HepG2 (cell line): ENCODE measurements around the gene STEAP1B. TPM values are rescaled to one million over a fixed set of nuclear protein-coding genes. Genes with fewer than 3 reads are reported as not detected.

Experiments used
- ARID2 ChIP-seq: sonication (generic); formaldehyde crosslinking; IDR thresholded peaks from 2 replicates; pipeline ENCODE4 v1.8.1; 2022; ENCODE audit warnings: mild to moderate bottlenecking, missing genetic modification reagents, borderline replicate concordance
- CTCF ChIP-seq: sonication (generic); formaldehyde crosslinking; IDR thresholded peaks from 2 replicates; pipeline ENCODE4 v1.5.0; 2020; ENCODE audit warnings: mild to moderate bottlenecking, missing genetic modification reagents, moderate library complexity
- DZIP1 ChIP-seq: sonication (generic); formaldehyde crosslinking; IDR thresholded peaks from 2 replicates; pipeline ENCODE4 v1.5.0; 2020; ENCODE audit warnings: mild to moderate bottlenecking, missing genetic modification reagents
- EHMT2 ChIP-seq: fragments of 200-600 bp; sonication (generic); IDR thresholded peaks from 2 replicates; pipeline ENCODE4 v1.7.0; 2017; ENCODE audit warnings: antibody characterized with exemption, low read depth, low read length, borderline replicate concordance
- FLYWCH1 ChIP-seq: sonication (generic); formaldehyde crosslinking; IDR thresholded peaks from 2 replicates; pipeline ENCODE4 v1.8.1; 2023; ENCODE audit warnings: mild to moderate bottlenecking, missing genetic modification reagents
- GABPB1 ChIP-seq: IDR thresholded peaks from 2 replicates; pipeline ENCODE4 v1.6.1; 2016; ENCODE audit warnings: mild to moderate bottlenecking, missing genetic modification reagents, moderate library complexity, missing compliant biosample characterization
- GLI4 ChIP-seq: sonication (generic); formaldehyde crosslinking; IDR thresholded peaks from 2 replicates; pipeline ENCODE4 v1.5.1; 2020; ENCODE audit warnings: missing genetic modification reagents, mild to moderate bottlenecking, moderate library complexity, borderline replicate concordance
- HHEX ChIP-seq: IDR thresholded peaks from 2 replicates; pipeline ENCODE4 v1.6.1; 2016; ENCODE audit warnings: control low read depth
- MAFF ChIP-seq: IDR thresholded peaks from 2 replicates; pipeline ENCODE4 v1.6.1; 2011; ENCODE audit warnings: low read depth, low read length, improper control_type of control experiment
- MEF2D ChIP-seq: sonication (generic); formaldehyde crosslinking; IDR thresholded peaks from 2 replicates; pipeline ENCODE4 v1.5.1; 2020; ENCODE audit warnings: mild to moderate bottlenecking, missing genetic modification reagents
- SALL2 ChIP-seq: sonication (generic); formaldehyde crosslinking; IDR thresholded peaks from 2 replicates; pipeline ENCODE4 v1.8.1; 2023; ENCODE audit warnings: mild to moderate bottlenecking, missing genetic modification reagents, inconsistent platforms
- ZBTB46 ChIP-seq: sonication (generic); formaldehyde crosslinking; IDR thresholded peaks from 2 replicates; pipeline ENCODE4 v1.4.0; 2020; ENCODE audit warnings: mild to moderate bottlenecking, missing genetic modification reagents, borderline replicate concordance
- ZKSCAN5 ChIP-seq: sonication (generic); formaldehyde crosslinking; IDR thresholded peaks from 2 replicates; pipeline ENCODE4 v1.5.1; 2020; ENCODE audit warnings: mild to moderate bottlenecking, missing genetic modification reagents
- ZNF839 ChIP-seq: sonication (generic); formaldehyde crosslinking; IDR thresholded peaks from 2 replicates; pipeline ENCODE4 v1.4.0; 2020; ENCODE audit warnings: missing genetic modification reagents, mild to moderate bottlenecking, borderline replicate concordance
- polyA plus RNA-seq, 8 experiments: library from polyadenylated mRNA; depleted of rRNA in 3 of 8; stranded (reverse) in 7 of 8; unstranded in 1 of 8; fragments of >200 nt; fragmentation: Illumina TruSeq in 4 of 8; extraction: Trizol in 4 of 8; gene quantifications; 2 replicates each; pipeline versions ENCODE4 v1.2.1 to v1.2.3, GENCODE V29; 2011 to 2016; ENCODE audit warnings: low read depth in 4 of 8, missing spikeins in 1 of 8, mixed read lengths in 1 of 8; ENCODE audit not compliant: insufficient read depth in 1 of 8
- total RNA-seq, 5 experiments: library from RNA; depleted of rRNA; stranded (reverse); fragments of >200 nt; fragmentation: Illumina TruSeq; extraction: Trizol; gene quantifications; 2 replicates each; pipeline ENCODE4 v1.2.3, GENCODE V29; 2016; ENCODE audit warnings: low read depth in 1 of 5
- TF ChIP-seq, protein P1 (sequence below), 2 experiments: fragments of 450-650 bp in 1 of 2; sonication (generic) in 1 of 2; formaldehyde crosslinking; IDR thresholded peaks; 2 replicates each; pipeline versions ENCODE4 v1.5.0 to v1.8.0; 2020 to 2022; ENCODE audit warnings: mild to moderate bottlenecking in 1 of 2, missing genetic modification reagents in 1 of 2
- TF ChIP-seq, protein P2 (sequence below): sonication (generic); formaldehyde crosslinking; IDR thresholded peaks from 2 replicates; pipeline ENCODE4 v1.4.0; 2020; ENCODE audit warnings: missing genetic modification reagents
- TF ChIP-seq, protein P3 (sequence below): sonication (generic); formaldehyde crosslinking; IDR thresholded peaks from 2 replicates; pipeline ENCODE4 v1.4.0; 2020; ENCODE audit warnings: missing genetic modification reagents

Gene STEAP1B
- total and polyA plus RNA-seq, 2 of the 13 experiments (the other 11 are each of a cell fraction or from before 2014, with no cell fraction given): not detected

- TF ChIP-seq EHMT2 (peak; percentile 79), MEF2D (CRISPR knock-in tag) (peak; percentile 94), DZIP1 (CRISPR knock-in tag) (no peak), ZBTB46 (CRISPR knock-in tag) (no peak), ZKSCAN5 (CRISPR knock-in tag) (no peak), ARID2 (CRISPR knock-in tag) (no peak), GABPB1 (CRISPR knock-in tag) (peak; percentile 72), SALL2 (CRISPR knock-in tag) (no peak), FLYWCH1 (no peak), ZNF839 (CRISPR knock-in tag) (no peak), MAFF (no peak), GLI4 (CRISPR knock-in tag) (no peak), HHEX (CRISPR knock-in tag) (no peak), CTCF (CRISPR knock-in tag) (peak; percentile 30)
- TF ChIP-seq, protein P1, sequence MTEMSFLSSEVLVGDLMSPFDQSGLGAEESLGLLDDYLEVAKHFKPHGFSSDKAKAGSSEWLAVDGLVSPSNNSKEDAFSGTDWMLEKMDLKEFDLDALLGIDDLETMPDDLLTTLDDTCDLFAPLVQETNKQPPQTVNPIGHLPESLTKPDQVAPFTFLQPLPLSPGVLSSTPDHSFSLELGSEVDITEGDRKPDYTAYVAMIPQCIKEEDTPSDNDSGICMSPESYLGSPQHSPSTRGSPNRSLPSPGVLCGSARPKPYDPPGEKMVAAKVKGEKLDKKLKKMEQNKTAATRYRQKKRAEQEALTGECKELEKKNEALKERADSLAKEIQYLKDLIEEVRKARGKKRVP (CRISPR knock-in tag; IDR thresholded peaks at IDR 0.05): peak in 1 of 2 experiments; percentile 74; a peak in 2 of 4 replicates
- TF ChIP-seq, protein P2, sequence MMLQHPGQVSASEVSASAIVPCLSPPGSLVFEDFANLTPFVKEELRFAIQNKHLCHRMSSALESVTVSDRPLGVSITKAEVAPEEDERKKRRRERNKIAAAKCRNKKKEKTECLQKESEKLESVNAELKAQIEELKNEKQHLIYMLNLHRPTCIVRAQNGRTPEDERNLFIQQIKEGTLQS (CRISPR knock-in tag): peak; percentile 95
- TF ChIP-seq, protein P3, sequence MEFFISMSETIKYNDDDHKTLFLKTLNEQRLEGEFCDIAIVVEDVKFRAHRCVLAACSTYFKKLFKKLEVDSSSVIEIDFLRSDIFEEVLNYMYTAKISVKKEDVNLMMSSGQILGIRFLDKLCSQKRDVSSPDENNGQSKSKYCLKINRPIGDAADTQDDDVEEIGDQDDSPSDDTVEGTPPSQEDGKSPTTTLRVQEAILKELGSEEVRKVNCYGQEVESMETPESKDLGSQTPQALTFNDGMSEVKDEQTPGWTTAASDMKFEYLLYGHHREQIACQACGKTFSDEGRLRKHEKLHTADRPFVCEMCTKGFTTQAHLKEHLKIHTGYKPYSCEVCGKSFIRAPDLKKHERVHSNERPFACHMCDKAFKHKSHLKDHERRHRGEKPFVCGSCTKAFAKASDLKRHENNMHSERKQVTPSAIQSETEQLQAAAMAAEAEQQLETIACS: no peak
Observed at GRCh38 chr7:22433710-22434460, 66.1 kb downstream of the STEAP1B start (continued).
